Muscle layer of colon (tissue), 2 donors: ENCODE measurements around the gene MRPL40.

Experiments
- H3K27ac ChIP-seq: one replicate; pipeline ENCODE4 v1.7.0; 2013; ENCODE audit warnings: low read depth, mild to moderate bottlenecking, low read length, moderate library complexity
- H3K27me3 ChIP-seq, 2 donors: one replicate each; pipeline ENCODE4 v1.7.0; 2013; ENCODE audit warnings: low read length in 2 of 2, mild to moderate bottlenecking in 2 of 2; ENCODE audit not compliant: insufficient read depth in 2 of 2, control insufficient read depth in 1 of 2
- H3K36me3 ChIP-seq: one replicate; pipeline ENCODE4 v1.7.0; 2013; ENCODE audit warnings: mild to moderate bottlenecking, low read length; ENCODE audit not compliant: insufficient read depth
- H3K4me1 ChIP-seq: one replicate; pipeline ENCODE4 v1.7.0; 2013; ENCODE audit warnings: mild to moderate bottlenecking, low read length; ENCODE audit not compliant: insufficient read depth
- H3K4me3 ChIP-seq, 2 donors: one replicate each; pipeline ENCODE4 v1.7.0; 2013; ENCODE audit warnings: low read length in 2 of 2, low read depth in 1 of 2, mild to moderate bottlenecking in 1 of 2, moderate library complexity in 1 of 2
- H3K9ac ChIP-seq: one replicate; pipeline ENCODE4 v1.7.0; 2013; ENCODE audit warnings: low read length
- H3K9me3 ChIP-seq: one replicate; pipeline ENCODE4 v1.7.0; 2013; ENCODE audit warnings: mild to moderate bottlenecking, low read length
- donor health status: abdominal sarcoma.
- donor health status: Adenocarcinoma of cecum.

Gene MRPL40

GRCh38 chr22:19455033-19455432 lies 22.7 kb downstream of the MRPL40 start:
- H3K4me1 ChIP-seq, result no peaks in the 10 kb centered on the region
- peaks cover 68% of the 10 kb centered on the region for H3K36me3 ChIP-seq
- no peak overlapping the region for H3K27ac ChIP-seq
- H3K27me3 ChIP-seq, result no peaks in the 10 kb centered on the region
- H3K9me3 ChIP-seq, result no peaks in the 10 kb centered on the region
- H3K4me3 ChIP-seq, result no peak overlapping the region
- H3K9ac ChIP-seq, result no peak overlapping the region

GRCh38 chr22:19455585-19456370 lies 23.4 kb downstream of the MRPL40 start:
- Histone ChIP-seq H3K9me3 (no peaks in the 10 kb centered on the region), H3K4me1 (no peaks in the 10 kb centered on the region), H3K27me3 (no peaks in the 10 kb centered on the region), H3K27ac (no peak overlapping the region), H3K36me3 (peaks cover 68% of the 10 kb centered on the region), H3K4me3 (no peak overlapping the region), H3K9ac (no peak overlapping the region)

- no peaks in the 10 kb centered on the region for H3K9me3 ChIP-seq
- peaks cover 65% of the 10 kb centered on the region for H3K36me3 ChIP-seq
- H3K27me3 ChIP-seq, result no peaks in the 10 kb centered on the region
- no peak overlapping the region for H3K27ac ChIP-seq
- no peaks in the 10 kb centered on the region for H3K4me1 ChIP-seq
- no peak overlapping the region for H3K9ac ChIP-seq
- H3K4me3 ChIP-seq, result no peak overlapping the region
Measured at GRCh38 chr22:19456541-19456940, 24.2 kb downstream of the MRPL40 start.

- Histone ChIP-seq H3K27me3 (no peaks in the 10 kb centered on the region), H3K4me1 (no peaks in the 10 kb centered on the region), H3K36me3 (peaks cover 52% of the 10 kb centered on the region), H3K9me3 (no peaks in the 10 kb centered on the region), H3K9ac (no peak overlapping the region), H3K27ac (no peak overlapping the region), H3K4me3 (no peak overlapping the region)
Measured at GRCh38 chr22:19457828-19458428, 25.6 kb downstream of the MRPL40 start.

- Histone ChIP-seq H3K9me3 (no peaks in the 10 kb centered on the region), H3K4me3 (no peak overlapping the region), H3K4me1 (no peaks in the 10 kb centered on the region), H3K27me3 (no peaks in the 10 kb centered on the region), H3K9ac (no peak overlapping the region), H3K27ac (no peak overlapping the region), H3K36me3 (peaks cover 42% of the 10 kb centered on the region)
Measured at GRCh38 chr22:19460036-19460435, 27.7 kb downstream of the MRPL40 start.

GRCh38 chr22:19461506-19461905 lies 29.2 kb downstream of the MRPL40 start:
- Histone ChIP-seq H3K9ac (no peak overlapping the region), H3K27me3 (no peaks in the 10 kb centered on the region), H3K36me3 (peaks cover 39% of the 10 kb centered on the region), H3K4me1 (no peaks in the 10 kb centered on the region), H3K27ac (no peak overlapping the region), H3K9me3 (no peaks in the 10 kb centered on the region), H3K4me3 (no peak overlapping the region)

GRCh38 chr22:19463008-19463407 lies 30.7 kb downstream of the MRPL40 start:
- Histone ChIP-seq H3K27ac (no peak overlapping the region), H3K36me3 (peaks cover 39% of the 10 kb centered on the region), H3K9ac (no peak overlapping the region), H3K27me3 (no peaks in the 10 kb centered on the region), H3K4me1 (no peaks in the 10 kb centered on the region), H3K9me3 (no peaks in the 10 kb centered on the region), H3K4me3 (no peak overlapping the region)

GRCh38 chr22:19463491-19464469 lies 31.4 kb downstream of the MRPL40 start:
- H3K4me3 ChIP-seq, result no peak overlapping the region
- H3K27ac ChIP-seq, result no peak overlapping the region
- peaks cover 43% of the 10 kb centered on the region for H3K36me3 ChIP-seq

GRCh38 chr22:19464546-19464945 lies 32.2 kb downstream of the MRPL40 start:
- H3K9ac ChIP-seq, result no peak overlapping the region
- H3K27ac ChIP-seq, result no peak overlapping the region
- no peaks in the 10 kb centered on the region for H3K4me1 ChIP-seq
- no peak overlapping the region for H3K4me3 ChIP-seq
- no peaks in the 10 kb centered on the region for H3K9me3 ChIP-seq
- no peaks in the 10 kb centered on the region for H3K27me3 ChIP-seq
- H3K36me3 ChIP-seq, result peaks cover 51% of the 10 kb centered on the region

More at GRCh38 chr22:19463491-19464469, 31.4 kb downstream of the MRPL40 start:
- Histone ChIP-seq H3K27me3 (no peaks in the 10 kb centered on the region), H3K9ac (no peak overlapping the region), H3K4me1 (no peaks in the 10 kb centered on the region), H3K9me3 (no peaks in the 10 kb centered on the region)

- H3K36me3 ChIP-seq, result peaks cover 55% of the 10 kb centered on the region
- no peak overlapping the region for H3K9ac ChIP-seq
- no peaks in the 10 kb centered on the region for H3K27me3 ChIP-seq
- H3K4me1 ChIP-seq, result no peaks in the 10 kb centered on the region
- H3K9me3 ChIP-seq, result no peaks in the 10 kb centered on the region
- no peak overlapping the region for H3K4me3 ChIP-seq
- H3K27ac ChIP-seq, result no peak overlapping the region
Measured at GRCh38 chr22:19464975-19465374, 32.6 kb downstream of the MRPL40 start.

- Histone ChIP-seq H3K4me3 (no peak overlapping the region), H3K9ac (no peak overlapping the region), H3K4me1 (no peaks in the 10 kb centered on the region), H3K36me3 (peaks cover 67% of the 10 kb centered on the region), H3K9me3 (no peaks in the 10 kb centered on the region), H3K27ac (no peak overlapping the region), H3K27me3 (no peaks in the 10 kb centered on the region)
Measured at GRCh38 chr22:19466126-19466716, 33.9 kb downstream of the MRPL40 start.
